SU-DHL-6 (cell line): ENCODE measurements around the gene SCN5A.

Source experiments
- CTCF ChIP-seq: fragments of 200-600 bp; sonication (generic); IDR thresholded peaks from one replicate; pipeline ENCODE4 v1.5.1; 2017; ENCODE audit warnings: antibody characterized with exemption, mild to moderate bottlenecking, low read length, moderate library complexity; ENCODE audit not compliant: insufficient read depth, poor library complexity, severe bottlenecking
- EZH2phosphoT487 ChIP-seq: fragments of 200-600 bp; sonication (generic), shearing (Covaris generic); conservative IDR thresholded peaks from 2 replicates; pipeline ENCODE4 v1.6.1; 2018; ENCODE audit warnings: mild to moderate bottlenecking, antibody characterized with exemption, low read length, moderate library complexity, mixed read lengths

GRCh38 chr3:38645076-38645475 is 4.4 kb downstream of the SCN5A start:
- no peak for TF ChIP-seq CTCF
- no peak for TF ChIP-seq EZH2phosphoT487
